Fibroblast of the conjunctiva (primary cell): ENCODE data around the gene OR2M7.
"Not testable (repeated sequence)": the region's sequence is repeated elsewhere in the genome, so short reads cannot be mapped to it uniquely, and the experiment has no call there.

Source experiments
- DNase-seq: peaks from one replicate; pipeline ENCODE4 v3.0.0-alpha.2; 2010; ENCODE audit warnings: low read depth

Gene OR2M7

GRCh38 chr1:248324468-248324867 lies at the start of gene OR2M7:
Gene OR2M7 (minus strand): TSS chr1:248324568. CDS start chr1:248324568, 0 bp downstream.
- DNase-seq, result no peak

- DNase-seq, result no peak
Measured at GRCh38 chr1:248373761-248374160, 49.4 kb upstream of the OR2M7 start.

GRCh38 chr1:248372394-248372793 lies 48.0 kb upstream of the OR2M7 start:
- DNase-seq, result no peak

GRCh38 chr1:248366609-248367008 lies 42.2 kb upstream of the OR2M7 start:
- DNase-seq, result no peak

DNA sequence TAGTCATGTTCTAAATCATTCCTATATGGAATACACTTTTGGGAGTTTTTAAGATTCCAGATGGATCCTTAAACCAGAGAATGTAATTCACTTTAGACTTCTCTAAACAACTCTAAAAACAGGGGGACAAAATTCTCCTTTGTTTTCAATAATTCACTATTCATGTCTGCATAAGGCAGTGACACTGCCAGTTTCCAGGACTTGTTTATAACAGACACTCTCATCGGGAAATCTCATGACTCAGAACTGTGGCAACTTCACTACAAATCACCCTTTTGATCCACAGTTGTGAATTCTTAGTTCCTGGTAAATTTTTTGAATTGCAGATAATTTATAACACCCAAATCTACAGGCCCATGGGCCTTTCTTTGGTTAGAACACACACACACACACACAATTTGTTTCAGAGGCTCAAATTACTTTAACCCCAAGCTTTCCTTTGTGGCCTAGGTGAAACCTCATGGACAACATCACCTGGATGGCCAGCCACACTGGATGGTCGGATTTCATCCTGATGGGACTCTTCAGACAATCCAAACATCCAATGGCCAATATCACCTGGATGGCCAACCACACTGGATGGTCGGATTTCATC lies 36.9 kb upstream of the OR2M7 start, which contains the start of gene OR2T4:
TSS of gene OR2T4 (plus strand) at position 545 of the 595 bp plus-strand sequence. CDS start at position 545, 0 bp downstream.
- DNase-seq, result no peak

DNA sequence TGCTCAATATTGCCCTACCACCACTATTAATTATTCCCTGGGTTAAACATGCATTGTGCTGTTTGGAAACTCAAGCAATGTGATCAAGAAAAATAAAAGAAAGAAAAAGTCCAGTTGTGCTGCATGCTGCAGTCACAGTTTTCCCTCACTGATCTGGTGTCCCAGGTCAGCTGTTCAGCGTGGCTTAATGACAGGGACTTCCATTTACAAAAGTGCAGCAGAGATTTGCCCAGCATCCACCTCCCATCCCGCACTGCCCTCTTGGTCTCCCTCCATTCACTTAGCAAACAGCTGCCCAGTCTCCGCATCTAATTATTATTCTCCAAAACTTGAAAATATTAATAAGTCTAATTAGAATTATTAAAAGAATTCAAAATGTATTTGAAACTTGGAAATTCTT lies 35.0 kb upstream of the OR2M7 start:
- DNase-seq, result no peak

- no peak for DNase-seq
Measured at GRCh38 chr1:248348475-248348874, 24.1 kb upstream of the OR2M7 start, which contains the start of gene OR14C36. Gene OR14C36 (plus strand): TSS chr1:248348775. CDS start chr1:248348775, 0 bp downstream.

DNA sequence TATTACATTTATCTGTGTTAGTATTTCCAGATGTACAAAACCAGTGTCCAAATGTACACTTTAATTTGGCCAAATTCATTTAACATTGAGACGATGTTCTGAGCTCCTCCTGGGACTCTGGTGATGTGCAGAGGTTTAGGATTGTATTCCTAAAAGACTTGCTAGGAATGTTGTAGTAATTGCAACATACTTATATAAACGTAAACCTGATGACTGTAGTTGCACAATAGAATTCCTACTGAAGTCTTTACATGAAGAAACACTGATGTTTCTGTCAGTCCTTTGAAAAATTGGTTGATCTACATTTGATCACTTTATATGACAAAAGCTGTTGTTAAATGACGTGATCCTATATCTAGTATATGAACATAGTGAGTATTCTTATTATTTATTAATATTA lies 19.1 kb upstream of the OR2M7 start:
- DNase-seq, result no peak

DNA sequence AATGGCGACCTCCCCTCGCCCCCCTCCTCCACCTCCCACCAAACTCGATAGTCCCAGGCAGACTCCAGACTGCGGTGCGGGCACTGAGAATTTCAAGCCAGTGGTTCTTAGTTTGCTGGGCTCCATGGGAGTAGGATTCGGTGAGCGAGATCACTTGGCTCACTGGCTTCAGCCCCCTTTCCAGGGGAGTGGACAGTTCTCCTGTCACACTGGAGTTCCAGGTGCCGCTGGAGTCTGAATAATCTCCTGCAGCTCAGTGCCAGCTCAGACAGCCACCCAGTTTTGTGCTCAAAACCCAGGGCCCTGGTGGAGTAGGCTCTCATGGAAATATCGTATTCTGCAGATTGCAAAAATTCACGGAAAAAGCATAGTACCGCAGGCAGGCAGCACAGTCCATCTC lies 7.6 kb downstream of the OR2M7 start:
- DNase-seq, result no peak

GRCh38 chr1:248306740-248307139 lies 17.6 kb downstream of the OR2M7 start:
- DNase-seq, result not testable (repeated sequence)

- no peak for DNase-seq
Measured at GRCh38 chr1:248306103-248306502, 18.3 kb downstream of the OR2M7 start.

- DNase-seq, result not testable (repeated sequence)
Measured at GRCh38 chr1:248305672-248306071, 18.7 kb downstream of the OR2M7 start.

- no peak for DNase-seq
Measured at GRCh38 chr1:248303324-248303723, 21.0 kb downstream of the OR2M7 start, which contains the start of gene OR2T12. Gene OR2T12 (minus strand): TSS chr1:248303424. CDS start chr1:248295578, 7,846 bp downstream.

- DNase-seq, result no peak
Measured at GRCh38 chr1:248288391-248288790, 36.0 kb downstream of the OR2M7 start.

GRCh38 chr1:248277876-248278275 lies 46.5 kb downstream of the OR2M7 start, which contains the start of gene OR2T33:
Gene OR2T33 (minus strand): TSS chr1:248277976. CDS start chr1:248273814, 4,162 bp downstream.
- no peak for DNase-seq
